Endodermal cell (in vitro differentiated cells): Measurements from ENCODE around the gene WNT9B. TPM values are rescaled to one million over a fixed set of nuclear protein-coding genes. Genes with fewer than 3 reads are reported as not detected.

Experiments used
- DNase-seq: peaks from one replicate; pipeline ENCODE4 v3.0.0-alpha.2; 2017
- H3K27ac ChIP-seq: 2 replicates; pipeline ENCODE4 v1.5.1; 2013; ENCODE audit warnings: mild to moderate bottlenecking, low read depth, low read length, moderate library complexity
- H3K27me3 ChIP-seq: 2 replicates; pipeline ENCODE4 v1.6.1; 2013; ENCODE audit warnings: mild to moderate bottlenecking, low read length, moderate library complexity; ENCODE audit not compliant: insufficient read depth, control insufficient read depth, poor library complexity, severe bottlenecking
- H3K36me3 ChIP-seq: 2 replicates; pipeline ENCODE4 v1.7.0; 2013; ENCODE audit warnings: mild to moderate bottlenecking, low read length, moderate library complexity; ENCODE audit not compliant: control insufficient read depth, insufficient read depth
- H3K4me1 ChIP-seq: one replicate; pipeline ENCODE4 v1.7.0; 2013; ENCODE audit warnings: low read length; ENCODE audit not compliant: control insufficient read depth, insufficient read depth
- H3K4me3 ChIP-seq: 2 replicates; pipeline ENCODE4 v1.5.1; 2013; ENCODE audit warnings: mild to moderate bottlenecking, low read length, moderate library complexity
- H3K9ac ChIP-seq: 2 replicates; pipeline ENCODE4 v1.6.1; 2013; ENCODE audit warnings: mild to moderate bottlenecking, low read length, moderate library complexity; ENCODE audit not compliant: poor library complexity, severe bottlenecking; ENCODE audit errors: extremely low read depth
- H3K9me3 ChIP-seq: 2 replicates; pipeline ENCODE4 v1.6.1; 2013; ENCODE audit warnings: mild to moderate bottlenecking, low read length, moderate library complexity; ENCODE audit not compliant: control insufficient read depth
- H3K27ac Mint-ChIP-seq: 2 replicates; pipeline ENCODE4 v1.8.0; 2020; ENCODE audit warnings: mixed read lengths
- H3K27me3 Mint-ChIP-seq: 2 replicates; pipeline ENCODE4 v1.8.0; 2021; ENCODE audit warnings: mild to moderate bottlenecking, mixed read lengths; ENCODE audit not compliant: insufficient read depth
- H3K36me3 Mint-ChIP-seq: 2 replicates; pipeline ENCODE4 v1.8.0; 2020; ENCODE audit warnings: low read depth, mixed read lengths
- H3K4me1 Mint-ChIP-seq: 2 replicates; pipeline ENCODE4 v1.8.0; 2020; ENCODE audit warnings: mixed read lengths
- H3K4me3 Mint-ChIP-seq: 2 replicates; pipeline ENCODE4 v1.8.0; 2020; ENCODE audit warnings: mild to moderate bottlenecking, moderate library complexity, mixed read lengths
- H3K9me3 Mint-ChIP-seq: 2 replicates; pipeline ENCODE4 v1.8.0; 2020; ENCODE audit warnings: mild to moderate bottlenecking, mixed read lengths
- CTCF ChIP-seq: fragments of 200-600 bp; sonication (generic); conservative IDR thresholded peaks from 2 replicates; pipeline ENCODE4 v1.5.0; 2021; ENCODE audit warnings: antibody characterized with exemption, mild to moderate bottlenecking
- WGBS, 2 experiments: methylation state at CpG; one replicate each; pipeline versions ENCODE4 v1.1.5 to v1.1.7; 2013; ENCODE audit warnings: missing lambda C conversion rate in 2 of 2, mixed read lengths in 1 of 2; ENCODE audit not compliant: insufficient coverage in 1 of 2, insufficient read length in 1 of 2; 5-methylcytosine and 5-hydroxymethylcytosine counted together
- total RNA-seq, 2 donors: library from RNA; stranded (reverse); fragmentation: NEBNext Ultra II Directional in 1 of 2; extraction: Animal tissue kit (Norgen Biotek cat#: 25700) in 1 of 2; gene quantifications; 2 replicates in 1 of 2; 3 replicates in 1 of 2; pipeline ENCODE4 v1.2.1, GENCODE V29; 2021

The WNT9B gene
- total RNA-seq, 2 donors from 2014 or later, result 0.33 TPM; not detected in 1

GRCh38 chr17:46881015-46881414 is 29.6 kb downstream of the WNT9B start:
- H3K4me1 Mint-ChIP-seq, result no peaks in the 10 kb centered on the region

GRCh38 chr17:46882666-46883065 is 31.3 kb downstream of the WNT9B start:
- no peak overlapping the region for H3K27ac Mint-ChIP-seq
- Histone ChIP-seq H3K36me3 (no peaks in the 10 kb centered on the region), H3K27ac (no peak overlapping the region), H3K4me3 (no peak overlapping the region), H3K27me3 (peaks cover 5% of the 10 kb centered on the region), H3K9ac (no peak overlapping the region), H3K4me1 (no peaks in the 10 kb centered on the region), H3K9me3 (no peaks in the 10 kb centered on the region)
- WGBS, 2 experiments, result 90% methylated on average over 6 to 8 of the region's 8 CpGs
- no peaks in the 10 kb centered on the region for H3K9me3 Mint-ChIP-seq
- H3K4me1 Mint-ChIP-seq, result no peaks in the 10 kb centered on the region
- H3K4me3 Mint-ChIP-seq, result no peak overlapping the region
- peaks cover 2% of the 10 kb centered on the region for H3K27me3 Mint-ChIP-seq
- no peak for DNase-seq
- TF ChIP-seq CTCF, result no peak
- H3K36me3 Mint-ChIP-seq, result no peaks in the 10 kb centered on the region

More at GRCh38 chr17:46881015-46881414, 29.6 kb downstream of the WNT9B start:
- Histone ChIP-seq H3K27me3 (peaks cover 4% of the 10 kb centered on the region), H3K4me1 (no peaks in the 10 kb centered on the region), H3K9ac (no peak overlapping the region), H3K27ac (no peak overlapping the region), H3K4me3 (no peak overlapping the region), H3K36me3 (no peaks in the 10 kb centered on the region), H3K9me3 (no peaks in the 10 kb centered on the region)
- no peak for DNase-seq
- H3K4me3 Mint-ChIP-seq, result no peak overlapping the region
- H3K36me3 Mint-ChIP-seq, result no peaks in the 10 kb centered on the region
- no peak overlapping the region for H3K27ac Mint-ChIP-seq
- H3K9me3 Mint-ChIP-seq, result no peaks in the 10 kb centered on the region
- TF ChIP-seq CTCF, result no peak
- H3K27me3 Mint-ChIP-seq, result peaks cover 2% of the 10 kb centered on the region
- 82 to 87% methylated on average over 3 to 5 of the region's 5 CpGs for WGBS, 2 experiments

- H3K27me3 Mint-ChIP-seq, result peaks cover 6% of the 10 kb centered on the region
Observed at GRCh38 chr17:46883871-46884520, 32.6 kb downstream of the WNT9B start.

More at GRCh38 chr17:46883871-46884520, 32.6 kb downstream of the WNT9B start:
- 88 to 89% methylated on average over 10 to 19 of the region's 19 CpGs for WGBS, 2 experiments
- H3K9ac ChIP-seq, result no peak overlapping the region
- no peak for TF ChIP-seq CTCF
- Mint-ChIP-seq H3K27ac (no peak overlapping the region), H3K4me1 (no peaks in the 10 kb centered on the region), H3K4me3 (no peak overlapping the region), H3K9me3 (no peaks in the 10 kb centered on the region), H3K36me3 (no peaks in the 10 kb centered on the region)
- H3K27me3 ChIP-seq, result peaks cover 5% of the 10 kb centered on the region
- H3K27ac ChIP-seq, result no peak overlapping the region
- H3K9me3 ChIP-seq, result no peaks in the 10 kb centered on the region
- DNase-seq, result peak; percentile 43
- H3K36me3 ChIP-seq, result no peaks in the 10 kb centered on the region
- H3K4me1 ChIP-seq, result no peaks in the 10 kb centered on the region
- no peak overlapping the region for H3K4me3 ChIP-seq
